ENCODE data around the gene HEPACAM. TPM values are rescaled to one million over a fixed set of nuclear protein-coding genes. Genes with fewer than 3 reads are reported as not detected.
A peak's percentile ranks its signal among the peaks of the same experiment; 100 is the strongest.

HEPACAM gene
- total RNA-seq, 4 donors from 2014 or later = not detected

DNA sequence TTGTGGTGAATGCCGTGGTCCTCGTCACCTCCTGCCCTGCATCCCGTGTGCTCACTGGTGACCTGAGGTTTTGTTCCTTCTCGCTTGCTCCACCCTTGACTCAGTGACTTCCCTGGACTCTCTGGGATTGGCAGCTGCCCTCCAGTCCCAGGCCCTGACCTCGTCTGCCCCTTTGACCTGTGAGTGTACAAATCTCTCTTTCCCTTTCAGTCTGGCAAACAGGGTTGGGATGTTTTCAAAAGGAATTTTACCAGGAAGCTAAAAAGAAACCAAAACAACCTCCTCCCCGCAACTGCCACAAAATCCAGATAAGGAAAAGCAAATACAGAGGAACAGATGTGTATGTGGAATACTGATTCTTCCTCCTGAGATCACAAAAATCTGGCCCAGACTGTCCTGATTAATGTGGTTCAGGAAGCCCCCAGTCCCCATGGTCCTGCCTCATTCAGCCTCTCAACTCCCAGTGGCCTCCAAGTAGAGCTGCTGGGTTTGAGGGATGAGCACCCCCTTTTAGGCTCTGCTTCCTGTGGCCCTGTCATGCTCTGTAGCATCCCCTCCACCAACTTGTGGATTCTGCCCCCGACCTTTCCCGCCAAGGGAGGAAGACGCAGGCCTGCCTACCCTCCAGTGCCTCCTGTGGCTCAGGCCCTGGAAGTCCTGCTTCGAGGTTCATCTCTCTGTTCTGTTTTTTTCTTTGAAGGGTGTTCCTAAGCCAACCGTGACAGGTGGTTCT, 53.3 kb downstream of the HEPACAM start:
- Histone ChIP-seq H3K9me3 (no peaks in the 10 kb centered on the region), H3K4me3 (no peak overlapping the region), H3K4me1 (peaks cover 0 to under 1% of the 10 kb centered on the region in 2 donors), H3K27ac (peak overlapping the region; percentile 22 to 41), H3K27me3 (no peaks in the 10 kb centered on the region), H3K36me3 (no peaks in the 10 kb centered on the region)
- intact Hi-C loops (cut with DNase I; ENCODE audit: low total_unique reads) = no loop called here
- no peak for DNase-seq
- TF ChIP-seq, protein P1, sequence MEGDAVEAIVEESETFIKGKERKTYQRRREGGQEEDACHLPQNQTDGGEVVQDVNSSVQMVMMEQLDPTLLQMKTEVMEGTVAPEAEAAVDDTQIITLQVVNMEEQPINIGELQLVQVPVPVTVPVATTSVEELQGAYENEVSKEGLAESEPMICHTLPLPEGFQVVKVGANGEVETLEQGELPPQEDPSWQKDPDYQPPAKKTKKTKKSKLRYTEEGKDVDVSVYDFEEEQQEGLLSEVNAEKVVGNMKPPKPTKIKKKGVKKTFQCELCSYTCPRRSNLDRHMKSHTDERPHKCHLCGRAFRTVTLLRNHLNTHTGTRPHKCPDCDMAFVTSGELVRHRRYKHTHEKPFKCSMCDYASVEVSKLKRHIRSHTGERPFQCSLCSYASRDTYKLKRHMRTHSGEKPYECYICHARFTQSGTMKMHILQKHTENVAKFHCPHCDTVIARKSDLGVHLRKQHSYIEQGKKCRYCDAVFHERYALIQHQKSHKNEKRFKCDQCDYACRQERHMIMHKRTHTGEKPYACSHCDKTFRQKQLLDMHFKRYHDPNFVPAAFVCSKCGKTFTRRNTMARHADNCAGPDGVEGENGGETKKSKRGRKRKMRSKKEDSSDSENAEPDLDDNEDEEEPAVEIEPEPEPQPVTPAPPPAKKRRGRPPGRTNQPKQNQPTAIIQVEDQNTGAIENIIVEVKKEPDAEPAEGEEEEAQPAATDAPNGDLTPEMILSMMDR (IDR thresholded peaks at IDR 0.05) = no peak
- no peak for TF ChIP-seq POLR2A (IDR thresholded peaks at IDR 0.05)

DNA sequence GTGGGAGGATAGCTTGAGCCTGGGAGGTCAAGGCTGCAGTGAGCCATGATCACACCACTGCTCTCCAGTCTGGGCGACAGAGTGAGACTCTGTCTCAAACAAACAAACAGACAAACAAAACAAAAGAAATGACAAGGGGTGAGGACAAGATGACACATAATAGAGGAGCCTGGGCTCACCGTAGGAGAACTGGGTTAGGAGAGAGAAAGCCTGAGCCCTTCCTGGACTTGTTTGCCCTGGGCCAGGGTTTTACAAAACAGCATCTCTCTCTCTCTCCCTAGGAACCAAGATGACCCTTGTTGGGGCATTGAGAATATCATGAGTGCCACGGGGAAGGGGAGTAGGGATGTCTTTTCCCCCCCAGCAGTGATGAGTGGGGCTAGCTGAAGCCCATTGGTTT, 54.9 kb downstream of the HEPACAM start:
- Histone ChIP-seq H3K4me1 (peaks cover 0 to 4% of the 10 kb centered on the region in 2 donors), H3K36me3 (no peaks in the 10 kb centered on the region), H3K27ac (no peak overlapping the region), H3K4me3 (no peak overlapping the region), H3K9me3 (no peaks in the 10 kb centered on the region), H3K27me3 (no peaks in the 10 kb centered on the region)
- TF ChIP-seq, protein P1 (IDR thresholded peaks at IDR 0.05) = no peak
- TF ChIP-seq POLR2A (IDR thresholded peaks at IDR 0.05) = no peak
- DNase-seq = no peak
- intact Hi-C loops (cut with DNase I; ENCODE audit: low total_unique reads) = no loop called here

GRCh38 chr11:124880290-124880611, 55.6 kb downstream of the HEPACAM start:
- intact Hi-C loops (cut with DNase I; ENCODE audit: low total_unique reads) = no loop called here
- H3K27ac ChIP-seq = no peak overlapping the region

DNA sequence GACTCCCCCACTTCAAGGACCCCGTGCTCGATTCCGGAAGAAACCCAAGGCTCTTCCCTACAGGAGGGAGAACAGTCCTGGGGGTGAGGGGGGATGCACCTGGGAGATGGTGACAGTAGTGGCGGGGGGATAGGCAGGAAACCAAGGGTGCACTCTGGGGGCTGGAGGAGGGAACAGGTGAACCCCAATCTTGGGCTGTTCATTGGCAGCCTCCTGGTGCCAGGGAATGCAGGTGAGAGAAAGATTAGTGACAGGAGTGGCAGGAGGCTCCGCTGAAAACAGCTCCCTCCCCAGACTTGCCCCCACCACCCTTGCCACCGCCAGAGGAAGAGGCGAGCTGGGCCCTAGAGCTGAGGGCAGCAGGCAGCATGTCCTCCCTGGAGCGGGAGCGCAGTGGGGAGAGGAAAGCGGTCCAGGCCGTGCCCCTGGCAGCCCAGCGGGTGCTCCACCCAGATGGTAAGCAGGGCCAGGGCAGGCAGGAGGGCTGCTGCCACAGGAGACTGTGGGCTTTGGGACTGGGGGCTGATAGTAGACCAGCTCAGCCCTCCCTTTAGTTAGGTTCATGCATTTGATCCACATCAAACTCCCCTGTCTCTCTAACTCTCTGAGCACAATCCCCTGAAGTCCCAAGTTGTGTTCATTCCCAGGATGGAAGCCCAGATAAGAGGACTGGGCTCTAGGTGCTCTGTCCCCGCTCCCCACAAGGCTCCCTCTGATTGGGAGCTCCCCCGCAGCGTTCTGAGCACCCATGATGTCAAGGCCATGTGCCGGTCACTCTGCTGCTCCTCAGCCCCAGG, 56.2 kb downstream of the HEPACAM start:
- Histone ChIP-seq H3K36me3 (no peaks in the 10 kb centered on the region), H3K4me3 (no peak overlapping the region), H3K4me1 (peaks cover 0 to 4% of the 10 kb centered on the region in 2 donors), H3K9me3 (no peaks in the 10 kb centered on the region), H3K27me3 (no peaks in the 10 kb centered on the region), H3K27ac (no peak overlapping the region)
- TF ChIP-seq, protein P1 (IDR thresholded peaks at IDR 0.05) = no peak
- TF ChIP-seq POLR2A (IDR thresholded peaks at IDR 0.05) = no peak
- intact Hi-C loops (cut with DNase I; ENCODE audit: low total_unique reads) = no loop called here
- DNase-seq = no peak

More at GRCh38 chr11:124880290-124880611, 55.6 kb downstream of the HEPACAM start:
- no peak for TF ChIP-seq POLR2A (IDR thresholded peaks at IDR 0.05)
- TF ChIP-seq, protein P1 (IDR thresholded peaks at IDR 0.05) = no peak
- H3K27me3 ChIP-seq = no peaks in the 10 kb centered on the region
- no peak overlapping the region for H3K4me3 ChIP-seq
- no peaks in the 10 kb centered on the region for H3K36me3 ChIP-seq
- peaks cover 0 to 4% of the 10 kb centered on the region in 2 donors for H3K4me1 ChIP-seq
- H3K9me3 ChIP-seq = no peaks in the 10 kb centered on the region
- DNase-seq = no peak
